ENCODE results near the gene LIN7C.

Gene LIN7C

GRCh38 chr11:27445625-27446024 lies 60.9 kb downstream of the LIN7C start:
- no peaks in the 10 kb centered on the region for H3K9me2 ChIP-seq (replicated peaks; ENCODE audit: control insufficient read depth, low read length)
- H3K4me2 ChIP-seq (ENCODE audit: low read length) = no peak overlapping the region
- H3K4me3 ChIP-seq (ENCODE audit: low read length) = no peak overlapping the region
- H3K27ac ChIP-seq (ENCODE audit: low read depth, low read length) = no peak overlapping the region
- no peaks in the 10 kb centered on the region for H3K4me1 ChIP-seq (ENCODE audit: control insufficient read depth, low read length)
- H3K36me3 ChIP-seq (ENCODE audit: control insufficient read depth, low read length) = no peaks in the 10 kb centered on the region
- no peaks in the 10 kb centered on the region for H3K27me3 ChIP-seq (ENCODE audit: control insufficient read depth, low read length)
- no peaks in the 10 kb centered on the region for H4K20me1 ChIP-seq (ENCODE audit: control insufficient read depth, insufficient read depth, low read depth, low read length)
- TF ChIP-seq CTCF (IDR thresholded peaks at IDR 0.05; ENCODE audit: low read depth, low read length, poor library complexity, severe bottlenecking) = no peak
- no peak for TF ChIP-seq EZH2phosphoT487 (IDR thresholded peaks at IDR 0.05; ENCODE audit: borderline replicate concordance, low read length)
- no peaks in the 10 kb centered on the region for H3K9me3 ChIP-seq (ENCODE audit: control insufficient read depth, insufficient read depth, low read length)
- no peaks in the 10 kb centered on the region for H3F3A ChIP-seq (ENCODE audit: control insufficient read depth, insufficient read depth)
- no peaks in the 10 kb centered on the region for H3K79me2 ChIP-seq (ENCODE audit: control insufficient read depth, low read length)

- TF ChIP-seq EZH2phosphoT487 (IDR thresholded peaks at IDR 0.05; ENCODE audit: borderline replicate concordance, low read length) (no peak), CTCF (IDR thresholded peaks at IDR 0.05; ENCODE audit: low read depth, low read length, poor library complexity, severe bottlenecking) (no peak)
- Histone ChIP-seq H3K79me2 (ENCODE audit: control insufficient read depth, low read length) (no peaks in the 10 kb centered on the region), H3K4me1 (ENCODE audit: control insufficient read depth, low read length) (no peaks in the 10 kb centered on the region), H3K36me3 (ENCODE audit: control insufficient read depth, low read length) (no peaks in the 10 kb centered on the region), H3K4me3 (ENCODE audit: low read length) (no peak overlapping the region), H4K20me1 (ENCODE audit: control insufficient read depth, insufficient read depth, low read depth, low read length) (no peaks in the 10 kb centered on the region), H3K9me3 (ENCODE audit: control insufficient read depth, insufficient read depth, low read length) (no peaks in the 10 kb centered on the region), H3K9me2 (replicated peaks; ENCODE audit: control insufficient read depth, low read length) (no peaks in the 10 kb centered on the region), H3K4me2 (ENCODE audit: low read length) (no peak overlapping the region), H3F3A (ENCODE audit: control insufficient read depth, insufficient read depth) (no peaks in the 10 kb centered on the region), H3K27ac (ENCODE audit: low read depth, low read length) (no peak overlapping the region), H3K27me3 (ENCODE audit: control insufficient read depth, low read length) (no peaks in the 10 kb centered on the region)
Measured at GRCh38 chr11:27444801-27445215, 61.8 kb downstream of the LIN7C start.

Data from DOHH2 (cell line).